HEK293 (cell line): ENCODE measurements around the gene RANBP1.

Source experiments
- CTCF ChIA-PET: fragments of 350-600 bp; formaldehyde crosslinking; extraction: SDS; loops from one replicate; lab custom pipeline; 2021; ENCODE audit warnings: antibody characterized with exemption; lab: Yijun Ruan, JAX
- POLR2A ChIA-PET: fragments of 300-600 bp; formaldehyde crosslinking; extraction: SDS; loops from one replicate; lab custom pipeline; 2020; ENCODE audit warnings: antibody characterized with exemption, inconsistent platforms; lab: Yijun Ruan, JAX
- H3K27ac ChIP-seq: fragments of 200-500 bp; sonication (Bioruptor generic); 2 replicates; pipeline ENCODE4 v1.5.1; 2014; ENCODE audit warnings: low read depth, low read length, control low read depth, inconsistent platforms; ENCODE audit errors: extremely low read depth
- H3K36me3 ChIP-seq, 2 experiments: fragments of 200-500 bp in 1 of 2; sonication (Bioruptor generic) in 1 of 2; 1 replicate in 1 of 2; 2 replicates in 1 of 2; pipeline ENCODE4 v1.5.1; 2014 to 2017; ENCODE audit warnings: inconsistent platforms in 2 of 2, low read length in 2 of 2; ENCODE audit not compliant: control insufficient read depth in 2 of 2, insufficient read depth in 1 of 2
- H3K4me1 ChIP-seq: fragments of 200-500 bp; sonication (Bioruptor generic); 2 replicates; pipeline ENCODE4 v1.5.1; 2014; ENCODE audit warnings: mild to moderate bottlenecking, low read length, inconsistent platforms; ENCODE audit not compliant: control insufficient read depth, insufficient read depth
- H3K4me3 ChIP-seq: 2 replicates; pipeline ENCODE4 v1.5.1; 2011; ENCODE audit warnings: low read depth, mild to moderate bottlenecking, control low read depth, low read length, moderate library complexity
- H3K9me3 ChIP-seq: fragments of 200-500 bp; sonication (Bioruptor generic); 2 replicates; pipeline ENCODE4 v1.5.1; 2014; ENCODE audit warnings: low read depth, low read length, inconsistent platforms; ENCODE audit not compliant: control insufficient read depth, insufficient read depth
- EGR2 ChIP-seq: fragments of 450-650 bp; formaldehyde crosslinking; IDR thresholded peaks from 2 replicates; pipeline ENCODE4 v1.5.1; 2016; ENCODE audit warnings: low read depth, missing biosample characterization, missing genetic modification characterization
- GLIS1 ChIP-seq: fragments of 450-650 bp; formaldehyde crosslinking; IDR thresholded peaks from 2 replicates; pipeline ENCODE4 v1.5.1; 2016; ENCODE audit warnings: missing biosample characterization, missing genetic modification characterization
- GLIS2 ChIP-seq: fragments of 450-650 bp; formaldehyde crosslinking; IDR thresholded peaks from 2 replicates; pipeline ENCODE4 v1.5.1; 2016; ENCODE audit warnings: missing biosample characterization, missing genetic modification characterization
- KLF1 ChIP-seq: fragments of 450-650 bp; formaldehyde crosslinking; IDR thresholded peaks from 2 replicates; pipeline ENCODE4 v1.5.1; 2016; ENCODE audit warnings: missing biosample characterization, missing genetic modification characterization
- KLF17 ChIP-seq: fragments of 450-650 bp; formaldehyde crosslinking; IDR thresholded peaks from 2 replicates; pipeline ENCODE4 v1.5.1; 2016; ENCODE audit warnings: missing biosample characterization, missing genetic modification characterization
- PRDM10 ChIP-seq: fragments of 450-650 bp; formaldehyde crosslinking; IDR thresholded peaks from 2 replicates; pipeline ENCODE4 v1.5.1; 2016; ENCODE audit warnings: missing biosample characterization, missing genetic modification characterization
- REPIN1 ChIP-seq: fragments of 450-650 bp; formaldehyde crosslinking; IDR thresholded peaks from 2 replicates; pipeline ENCODE4 v1.5.1; 2017; ENCODE audit warnings: missing biosample characterization, missing genetic modification characterization, low read depth
- SP2 ChIP-seq: fragments of 450-650 bp; formaldehyde crosslinking; IDR thresholded peaks from 2 replicates; pipeline ENCODE4 v1.5.1; 2016; ENCODE audit warnings: missing biosample characterization, missing genetic modification characterization
- TCF7L2 ChIP-seq: IDR thresholded peaks from 2 replicates; pipeline ENCODE4 v1.6.1; 2011; ENCODE audit warnings: low read depth, mild to moderate bottlenecking, inconsistent platforms, low read length, moderate library complexity, borderline replicate concordance
- ZBTB17 ChIP-seq: fragments of 450-650 bp; formaldehyde crosslinking; IDR thresholded peaks from 2 replicates; pipeline ENCODE4 v1.5.1; 2016; ENCODE audit warnings: missing biosample characterization, missing genetic modification characterization
- ZFHX2 ChIP-seq: fragments of 450-650 bp; formaldehyde crosslinking; conservative IDR thresholded peaks from 2 replicates; pipeline ENCODE4 v1.5.1; 2016; ENCODE audit warnings: missing biosample characterization, missing genetic modification characterization
- ZFP69B ChIP-seq: fragments of 450-650 bp; formaldehyde crosslinking; IDR thresholded peaks from 2 replicates; pipeline ENCODE4 v1.5.1; 2016; ENCODE audit warnings: missing biosample characterization, missing genetic modification characterization
- ZNF112 ChIP-seq: fragments of 450-650 bp; formaldehyde crosslinking; IDR thresholded peaks from 2 replicates; pipeline ENCODE4 v1.5.0; 2017; ENCODE audit warnings: missing biosample characterization, missing genetic modification characterization
- ZNF341 ChIP-seq: fragments of 450-650 bp; formaldehyde crosslinking; IDR thresholded peaks from 2 replicates; pipeline ENCODE4; 2016; ENCODE audit warnings: low read depth, missing biosample characterization, missing genetic modification characterization
- ZNF544 ChIP-seq: fragments of 450-650 bp; formaldehyde crosslinking; IDR thresholded peaks from 2 replicates; pipeline ENCODE4 v1.5.0; 2017; ENCODE audit warnings: missing biosample characterization, missing genetic modification characterization
- ZNF580 ChIP-seq: fragments of 450-650 bp; formaldehyde crosslinking; IDR thresholded peaks from 2 replicates; pipeline ENCODE4 v1.5.1; 2016; ENCODE audit warnings: missing biosample characterization, missing genetic modification characterization
- ZNF670 ChIP-seq: fragments of 450-650 bp; formaldehyde crosslinking; IDR thresholded peaks from 2 replicates; pipeline ENCODE4 v1.5.1; 2016; ENCODE audit warnings: missing biosample characterization, missing genetic modification characterization, low read depth
- ZNF692 ChIP-seq: fragments of 450-650 bp; formaldehyde crosslinking; IDR thresholded peaks from 2 replicates; pipeline ENCODE4 v1.5.1; 2016; ENCODE audit warnings: missing biosample characterization, missing genetic modification characterization

The RANBP1 gene

GRCh38 chr22:20137113-20137512, 21.2 kb downstream of the RANBP1 start:
- TF ChIP-seq KLF17: no peak
- no peak for TF ChIP-seq ZNF670 (tag by site-specific recombination)
- TF ChIP-seq REPIN1 (tag by site-specific recombination): no peak
- no peak for TF ChIP-seq ZBTB17 (tag by site-specific recombination)
- TF ChIP-seq ZNF544 (tag by site-specific recombination): no peak
- TF ChIP-seq GLIS1 (tag by site-specific recombination): no peak
- TF ChIP-seq ZNF112 (tag by site-specific recombination): no peak
- Histone ChIP-seq H3K4me3 (no peak overlapping the region), H3K36me3 (peaks cover 0 to 52% of the 10 kb centered on the region in 2 experiments; a peak in 1 of 3 replicates), H3K9me3 (no peaks in the 10 kb centered on the region), H3K4me1 (peaks cover 5% of the 10 kb centered on the region), H3K27ac (no peak overlapping the region)
- POLR2A ChIA-PET: interaction anchor here (1.0 to 1.3 kb wide), 2 partner anchors 11 to 20 kb away, joined by 3 read pairs; no protein-coding TSS in a partner anchor
- CTCF ChIA-PET: interaction anchor here (1.0 to 1.8 kb wide), 2 partner anchors 20 to 102 kb away, joined by 3 to 6 read pairs; no protein-coding TSS in a partner anchor

- CTCF ChIA-PET: interaction anchor here (1.8 kb wide), 1 partner anchor 101 kb away, joined by 6 read pairs; no protein-coding TSS in a partner anchor
- H3K27ac ChIP-seq: peak overlapping the region; percentile 21
- peaks cover 0 to 59% of the 10 kb centered on the region in 2 experiments; a peak in 1 of 3 replicates for H3K36me3 ChIP-seq
- TF ChIP-seq TCF7L2 (no peak), ZNF341 (tag by site-specific recombination) (peak; percentile 74), ZFP69B (tag by site-specific recombination) (0 out of 2 replicates have a peak, but pooled peaks have one; percentile 32), ZNF580 (no peak), ZNF692 (peak; percentile 20; the same call in 1 of the 2 replicates), ZFHX2 (tag by site-specific recombination) (peak; percentile 95), SP2 (tag by site-specific recombination) (peak; percentile 53), GLIS2 (peak; percentile 63), EGR2 (tag by site-specific recombination) (peak; percentile 86), PRDM10 (tag by site-specific recombination) (peak; percentile 10; the same call in 1 of the 2 replicates), KLF1 (peak; percentile 62)
- H3K9me3 ChIP-seq: no peaks in the 10 kb centered on the region
- peaks cover 2% of the 10 kb centered on the region; the same call in 1 of the 2 replicates for H3K4me1 ChIP-seq
- H3K4me3 ChIP-seq: no peak overlapping the region
- POLR2A ChIA-PET: interaction anchor here (0.5 to 1.3 kb wide), 2 partner anchors 10 to 333 kb away, joined by 3 to 5 read pairs; no protein-coding TSS in a partner anchor
These were observed 21.9 kb downstream of the RANBP1 start for GRCh38 chr22:20137671-20138416.
